SK-N-SH (cell line): Measurements from ENCODE around the gene PRRT1B.

Experiments
- CTCF ChIP-seq: fragments of 200-600 bp; sonication (generic); IDR thresholded peaks from 2 replicates; pipeline ENCODE4 v1.6.1; 2017; ENCODE audit warnings: antibody characterized with exemption, mild to moderate bottlenecking, moderate library complexity
- JUND ChIP-seq: IDR thresholded peaks from 2 replicates; pipeline ENCODE4 v1.4.0; 2012
- TEAD4 ChIP-seq: IDR thresholded peaks from 2 replicates; pipeline ENCODE4 v1.4.0; 2012; ENCODE audit warnings: mild to moderate bottlenecking, borderline replicate concordance; ENCODE audit not compliant: insufficient read depth
- YY1 ChIP-seq: IDR thresholded peaks from 2 replicates; pipeline ENCODE4 v1.4.0; 2012; ENCODE audit warnings: low read depth, mild to moderate bottlenecking

GRCh38 chr9:131499254-131499767 is 46.0 kb upstream of the PRRT1B start:
- TF ChIP-seq CTCF: no peak
- TF ChIP-seq YY1: no peak
- no peak for TF ChIP-seq TEAD4
- no peak for TF ChIP-seq JUND
